IPS-18a (cell line): Measurements from ENCODE around the gene SETDB1.
A peak's percentile ranks its signal among the peaks of the same experiment; 100 is the strongest.
"Not testable (repeated sequence)": the region's sequence is repeated elsewhere in the genome, so short reads cannot be mapped to it uniquely, and the experiment has no call there.

Source experiments
- H3K27ac ChIP-seq: one replicate; pipeline ENCODE4 v1.5.1; 2013; ENCODE audit warnings: low read length
- H3K27me3 ChIP-seq: one replicate; pipeline ENCODE4 v1.6.1; 2013; ENCODE audit warnings: mild to moderate bottlenecking, low read length; ENCODE audit not compliant: control insufficient read depth, insufficient read depth
- H3K36me3 ChIP-seq: one replicate; pipeline ENCODE4 v1.6.1; 2013; ENCODE audit warnings: low read depth, low read length; ENCODE audit not compliant: control insufficient read depth
- H3K4me1 ChIP-seq: one replicate; pipeline ENCODE4 v1.6.1; 2013; ENCODE audit warnings: low read depth, low read length; ENCODE audit not compliant: control insufficient read depth
- H3K4me3 ChIP-seq: one replicate; pipeline ENCODE4 v1.5.1; 2013; ENCODE audit warnings: low read length
- H3K9ac ChIP-seq: one replicate; pipeline ENCODE4 v1.6.1; 2013; ENCODE audit warnings: mild to moderate bottlenecking, low read length, moderate library complexity
- H3K9me3 ChIP-seq: one replicate; pipeline ENCODE4 v1.6.1; 2013; ENCODE audit warnings: low read depth, low read length; ENCODE audit not compliant: control insufficient read depth

SETDB1 gene

DNA sequence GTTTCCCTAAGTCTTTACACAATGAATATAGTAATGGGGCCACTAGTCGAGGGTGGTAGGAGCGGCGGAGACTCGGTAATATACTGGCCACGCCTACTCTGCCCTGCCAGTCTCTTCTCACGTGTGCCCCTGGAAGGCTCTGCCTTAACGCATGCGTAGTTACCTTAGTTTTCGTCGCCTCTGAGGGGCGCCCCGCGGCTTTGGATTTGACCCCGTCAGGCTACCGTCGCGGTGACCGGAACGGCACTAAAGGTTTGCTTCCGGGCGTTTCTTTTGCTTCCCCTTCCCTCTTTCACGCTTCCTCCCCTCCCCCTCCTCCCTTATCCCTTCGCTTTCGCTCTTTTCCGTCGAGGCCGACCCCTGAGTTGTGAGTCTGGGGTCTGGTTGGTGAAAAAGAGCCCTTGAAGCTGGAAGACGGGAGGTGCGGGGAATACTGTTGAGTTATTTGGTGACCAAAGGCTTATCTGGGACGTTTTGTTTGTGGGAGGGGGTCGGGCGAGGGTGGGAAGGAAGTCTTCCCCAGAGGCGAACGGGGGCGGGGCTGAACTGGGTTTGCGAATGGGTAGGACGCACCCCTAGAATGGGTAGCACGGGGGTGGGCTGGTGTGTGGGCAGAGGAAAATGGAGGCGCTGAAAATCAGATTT lies at the start of gene SETDB1:
TSS of gene SETDB1 (plus strand) at position 267 of the 645 bp plus-strand sequence. CDS start 1,352 bp downstream, outside the sequence.
- H3K36me3 ChIP-seq = peaks cover 28% of the 10 kb centered on the region
- peak within 1 kb of the TSS; percentile 94 for H3K4me3 ChIP-seq
- H3K9me3 ChIP-seq = no peaks in the 10 kb centered on the region
- H3K9ac ChIP-seq = peak within 1 kb of the TSS; percentile 97
- H3K27ac ChIP-seq = peak within 1 kb of the TSS; percentile 88
- peaks cover 16% of the 10 kb centered on the region for H3K4me1 ChIP-seq
- no peaks in the 10 kb centered on the region for H3K27me3 ChIP-seq

DNA sequence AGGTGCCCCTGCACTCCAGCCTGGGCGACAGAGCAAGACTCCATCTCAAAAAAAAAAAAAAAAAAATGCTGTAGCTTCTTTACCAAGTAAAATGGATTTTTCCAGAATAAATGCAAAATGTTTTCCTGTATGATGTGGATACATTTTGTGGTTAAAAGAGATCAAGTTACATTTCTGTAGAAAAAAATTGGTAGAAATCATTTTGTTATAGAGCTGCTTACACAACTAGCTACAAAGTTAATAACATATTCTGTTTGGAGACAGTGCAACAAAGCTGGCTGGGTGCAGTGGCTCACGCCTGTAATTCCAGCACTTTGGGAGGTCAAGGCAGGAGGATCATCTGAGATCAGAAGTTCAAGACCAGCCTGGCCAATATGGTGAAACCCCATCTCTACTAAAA lies 47.2 kb upstream of the SETDB1 start:
- H3K27me3 ChIP-seq, H3K36me3 ChIP-seq, H3K9me3 ChIP-seq, H3K27ac ChIP-seq, H3K4me3 ChIP-seq, H3K9ac ChIP-seq: not testable (repeated sequence)
- peaks cover 10% of the 10 kb centered on the region for H3K4me1 ChIP-seq

DNA sequence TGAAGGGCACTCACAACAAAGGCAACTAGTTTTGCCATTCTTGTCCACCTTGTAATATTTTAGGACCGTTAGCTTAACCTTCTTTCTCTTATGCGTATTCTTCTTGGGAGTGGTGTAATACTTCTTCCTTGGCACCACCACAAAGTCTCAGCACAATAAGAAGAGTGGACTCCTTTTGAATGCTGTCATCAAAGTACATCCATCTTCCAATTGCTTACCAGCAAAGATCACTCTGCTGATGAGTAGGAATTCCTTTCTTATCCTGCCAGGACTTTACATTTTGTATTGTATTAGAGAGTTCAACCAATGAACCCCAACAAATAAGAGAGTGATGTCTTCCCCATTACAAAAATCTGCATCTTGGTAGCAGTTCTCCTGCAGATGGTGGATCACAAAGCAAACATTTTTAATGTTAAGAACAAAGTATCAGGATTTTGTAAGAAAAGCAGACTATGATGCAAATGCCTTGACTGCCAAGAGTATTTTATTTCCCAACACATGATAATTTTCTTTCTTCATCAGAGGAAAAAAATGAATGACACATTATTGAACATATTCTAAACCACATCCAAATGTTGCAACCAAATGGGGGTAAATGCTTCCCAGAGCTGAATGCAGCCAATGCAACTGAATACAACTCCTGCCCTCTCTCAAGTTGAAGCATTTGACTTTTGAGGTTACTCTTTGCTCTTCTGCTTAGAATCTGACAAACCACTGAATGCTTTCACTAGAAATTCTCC lies 44.7 kb upstream of the SETDB1 start:
- no peak overlapping the region for H3K9ac ChIP-seq
- no peaks in the 10 kb centered on the region for H3K9me3 ChIP-seq
- no peaks in the 10 kb centered on the region for H3K4me1 ChIP-seq
- no peak overlapping the region for H3K4me3 ChIP-seq
- H3K36me3 ChIP-seq = no peaks in the 10 kb centered on the region
- no peak overlapping the region for H3K27ac ChIP-seq
- H3K27me3 ChIP-seq = no peaks in the 10 kb centered on the region

DNA sequence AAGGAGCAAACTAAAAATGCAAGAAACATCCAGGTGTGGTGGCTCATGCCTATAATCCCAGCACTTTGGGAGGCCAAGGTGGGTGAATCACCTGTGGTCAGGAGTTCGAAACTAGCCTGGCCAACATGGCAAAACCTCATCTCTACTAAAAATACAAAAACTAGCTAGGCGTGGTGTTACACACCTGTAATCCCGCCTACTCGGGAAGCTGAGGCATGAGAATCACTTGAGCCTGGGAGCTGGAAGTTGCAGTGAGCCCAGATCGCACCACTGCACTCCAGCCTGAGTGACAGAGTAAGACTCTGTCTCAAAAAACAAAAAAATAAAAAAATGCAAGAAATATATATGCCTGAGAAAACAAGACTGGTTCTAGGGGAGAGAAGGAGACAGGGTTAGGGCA lies 43.0 kb upstream of the SETDB1 start:
- not testable (repeated sequence) for H3K9me3 ChIP-seq, H3K36me3 ChIP-seq, H3K4me3 ChIP-seq, H3K9ac ChIP-seq, H3K27ac ChIP-seq, H3K27me3 ChIP-seq, H3K4me1 ChIP-seq

DNA sequence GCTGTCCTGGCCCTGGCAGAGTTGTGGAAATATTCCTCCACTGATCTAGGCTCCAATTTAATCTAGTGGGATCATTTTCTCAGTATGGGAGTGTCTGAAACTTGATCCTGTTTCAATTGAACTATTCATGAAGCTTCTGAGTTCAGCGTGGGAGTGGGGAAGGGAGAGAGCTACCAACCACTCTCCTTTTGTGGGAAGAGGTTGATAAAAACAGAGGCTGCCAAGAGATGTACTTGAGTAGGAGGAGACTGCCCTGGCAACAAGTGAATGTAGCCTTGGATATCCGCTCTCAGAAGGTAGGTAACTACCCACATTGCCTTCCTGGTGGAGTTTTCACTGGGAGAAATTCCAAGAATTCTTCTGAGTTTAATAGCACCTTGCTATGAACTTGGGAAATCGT lies 39.1 kb upstream of the SETDB1 start, which contains the start of gene CTXND2:
TSS of gene CTXND2 (plus strand) at position 119 of the 400 bp plus-strand sequence. CDS start 25,179 bp downstream, outside the sequence.
- H3K4me1 ChIP-seq = no peaks in the 10 kb centered on the region
- H3K9me3 ChIP-seq = no peaks in the 10 kb centered on the region
- no peak within 1 kb of the TSS for H3K27ac ChIP-seq
- no peak within 1 kb of the TSS for H3K9ac ChIP-seq
- no peaks in the 10 kb centered on the region for H3K27me3 ChIP-seq
- H3K36me3 ChIP-seq = no peaks in the 10 kb centered on the region
- no peak within 1 kb of the TSS for H3K4me3 ChIP-seq

DNA sequence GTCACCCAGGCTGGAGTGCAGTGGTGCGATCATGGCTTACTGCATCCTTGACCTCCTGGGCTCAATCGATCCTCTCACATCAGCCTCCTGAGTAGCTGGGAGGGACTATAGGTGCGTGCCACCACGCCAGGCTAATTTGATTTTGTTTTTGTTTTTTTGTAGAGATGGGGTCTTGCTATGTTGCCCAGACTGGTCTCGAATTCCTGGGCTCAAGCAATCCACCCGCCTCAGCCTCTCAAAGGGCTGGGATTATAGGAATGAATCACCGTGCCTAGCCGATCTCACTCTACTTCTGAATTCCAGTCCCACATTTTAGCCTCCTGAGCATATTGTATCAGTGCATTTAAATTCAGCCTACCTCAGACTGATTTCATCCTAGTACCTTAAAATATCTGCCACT lies 37.4 kb upstream of the SETDB1 start:
- no peaks in the 10 kb centered on the region for H3K4me1 ChIP-seq
- H3K4me3 ChIP-seq = no peak overlapping the region
- H3K27ac ChIP-seq = no peak overlapping the region

DNA sequence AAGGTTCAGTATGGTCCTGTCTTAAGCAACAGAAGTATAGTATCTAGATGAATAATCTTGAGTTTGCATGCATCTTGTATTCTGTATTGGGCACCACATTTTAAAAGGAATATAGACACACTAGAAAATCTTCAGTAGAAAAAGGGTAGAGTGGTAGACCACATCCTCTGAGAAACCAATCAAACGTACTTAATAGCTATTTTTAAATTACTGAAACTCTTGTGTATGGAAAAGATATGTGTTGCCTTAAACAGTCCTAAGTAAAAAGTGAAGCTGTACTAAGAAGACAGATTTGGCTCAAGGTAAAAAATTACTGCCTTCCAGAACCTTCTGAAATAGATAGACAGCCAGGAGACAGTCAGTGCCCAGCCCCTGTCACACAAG lies 36.1 kb upstream of the SETDB1 start:
- no peak overlapping the region for H3K9ac ChIP-seq
- H3K36me3 ChIP-seq = no peaks in the 10 kb centered on the region
- no peaks in the 10 kb centered on the region for H3K9me3 ChIP-seq
- H3K27ac ChIP-seq = no peak overlapping the region
- H3K27me3 ChIP-seq = no peaks in the 10 kb centered on the region
- H3K4me3 ChIP-seq = no peak overlapping the region
- no peaks in the 10 kb centered on the region for H3K4me1 ChIP-seq

More for the DNA sequence above, 37.4 kb upstream of the SETDB1 start:
- H3K9ac ChIP-seq = no peak overlapping the region
- no peaks in the 10 kb centered on the region for H3K36me3 ChIP-seq
- no peaks in the 10 kb centered on the region for H3K27me3 ChIP-seq
- H3K9me3 ChIP-seq = no peaks in the 10 kb centered on the region

DNA sequence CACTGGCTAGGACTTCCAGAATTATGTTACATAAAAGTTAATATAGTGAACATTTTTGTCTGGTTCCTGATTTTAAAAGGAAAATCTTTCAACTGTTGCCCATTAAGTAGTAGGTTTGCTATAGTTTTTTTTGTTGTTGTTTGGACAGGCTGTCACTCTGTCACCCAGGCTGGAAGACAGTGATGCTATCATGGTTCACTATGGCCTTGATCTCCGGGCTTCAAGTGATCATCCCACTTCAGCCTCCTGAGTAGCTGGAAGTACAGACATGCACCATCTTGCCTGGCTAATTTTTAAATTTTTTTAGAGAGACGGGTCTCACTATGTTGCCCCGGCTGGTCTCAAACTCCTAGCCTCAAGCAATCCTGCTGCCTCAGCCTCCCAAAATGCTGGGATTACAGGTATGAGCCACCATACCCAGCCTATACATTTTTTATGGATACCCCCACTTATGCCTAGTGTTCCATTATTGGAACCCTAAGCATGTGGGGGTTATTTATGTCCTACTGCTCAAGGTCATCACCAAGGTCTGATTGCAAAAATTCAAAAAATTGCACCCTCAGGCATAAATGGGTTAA lies 32.7 kb upstream of the SETDB1 start:
- H3K9ac ChIP-seq = no peak overlapping the region
- no peak overlapping the region for H3K4me3 ChIP-seq
- H3K27me3 ChIP-seq = no peaks in the 10 kb centered on the region
- no peaks in the 10 kb centered on the region for H3K9me3 ChIP-seq
- no peak overlapping the region for H3K27ac ChIP-seq
- no peaks in the 10 kb centered on the region for H3K4me1 ChIP-seq
- no peaks in the 10 kb centered on the region for H3K36me3 ChIP-seq

DNA sequence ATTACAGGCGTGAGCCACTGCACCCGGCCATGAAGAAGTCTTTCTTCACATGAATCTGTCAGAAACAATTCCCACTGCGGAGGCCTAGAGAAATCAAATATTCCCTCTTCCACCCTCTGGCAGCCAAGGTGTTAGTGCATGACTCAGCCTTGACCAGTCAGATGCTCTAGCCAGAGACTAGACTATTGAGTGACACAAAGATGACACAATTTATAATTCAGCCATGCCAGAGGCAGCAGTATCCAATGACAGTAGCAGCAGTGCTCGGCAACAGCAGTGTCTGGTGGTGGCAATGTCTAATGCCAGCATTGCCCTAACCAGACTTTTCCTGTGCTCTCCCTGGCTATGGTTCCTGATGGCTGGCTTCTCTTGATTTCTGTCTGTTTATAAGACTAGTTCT lies 30.5 kb upstream of the SETDB1 start:
- H3K9ac ChIP-seq = no peak overlapping the region
- H3K27me3 ChIP-seq = no peaks in the 10 kb centered on the region
- H3K27ac ChIP-seq = no peak overlapping the region
- no peaks in the 10 kb centered on the region for H3K9me3 ChIP-seq
- no peak overlapping the region for H3K4me3 ChIP-seq
- H3K36me3 ChIP-seq = no peaks in the 10 kb centered on the region
- H3K4me1 ChIP-seq = no peaks in the 10 kb centered on the region

DNA sequence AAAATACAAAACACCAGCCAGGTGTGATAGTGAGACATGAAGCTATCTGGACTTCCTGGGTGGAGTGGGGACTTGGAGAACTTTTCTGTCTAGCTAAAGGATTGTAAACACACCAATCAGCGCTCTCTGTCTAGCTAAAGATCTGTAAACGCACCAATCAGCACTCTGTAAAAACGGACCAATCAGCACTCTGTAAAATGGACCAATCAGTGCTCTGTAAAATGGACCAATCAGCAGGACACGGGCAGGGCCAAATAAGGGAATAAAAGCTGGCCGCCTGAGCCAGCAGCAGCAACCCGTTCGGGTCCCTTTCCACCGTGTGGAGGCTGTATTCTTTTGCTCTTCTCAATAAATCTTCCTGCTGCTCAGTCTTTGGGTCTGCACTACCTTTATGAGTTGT lies 26.4 kb upstream of the SETDB1 start:
- H3K9ac ChIP-seq, H3K27me3 ChIP-seq, H3K36me3 ChIP-seq, H3K27ac ChIP-seq, H3K4me1 ChIP-seq, H3K9me3 ChIP-seq, H3K4me3 ChIP-seq: not testable (repeated sequence)

DNA sequence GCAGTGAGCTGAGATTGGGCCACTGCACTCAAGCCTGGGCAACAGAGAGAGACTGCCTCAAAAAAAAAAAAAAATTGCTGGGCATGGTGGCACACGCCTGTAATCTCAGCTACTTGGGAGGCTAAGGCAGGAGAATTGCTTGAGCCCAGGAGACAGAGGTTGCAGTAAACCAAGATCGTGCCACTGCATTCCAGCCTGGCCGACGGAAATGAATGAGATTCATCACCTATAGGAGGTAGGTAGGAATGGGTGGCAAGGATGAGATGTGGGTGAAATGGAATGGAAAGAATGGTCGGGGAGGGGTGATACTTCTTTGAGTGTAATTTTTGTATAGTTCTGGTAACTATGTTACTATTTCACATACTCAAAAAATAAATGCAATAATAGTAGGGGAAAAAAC lies 23.8 kb upstream of the SETDB1 start:
- Histone ChIP-seq H3K4me3 (no peak overlapping the region), H3K9ac (no peak overlapping the region), H3K36me3 (no peaks in the 10 kb centered on the region), H3K27me3 (no peaks in the 10 kb centered on the region), H3K4me1 (no peaks in the 10 kb centered on the region), H3K27ac (no peak overlapping the region), H3K9me3 (no peaks in the 10 kb centered on the region)

DNA sequence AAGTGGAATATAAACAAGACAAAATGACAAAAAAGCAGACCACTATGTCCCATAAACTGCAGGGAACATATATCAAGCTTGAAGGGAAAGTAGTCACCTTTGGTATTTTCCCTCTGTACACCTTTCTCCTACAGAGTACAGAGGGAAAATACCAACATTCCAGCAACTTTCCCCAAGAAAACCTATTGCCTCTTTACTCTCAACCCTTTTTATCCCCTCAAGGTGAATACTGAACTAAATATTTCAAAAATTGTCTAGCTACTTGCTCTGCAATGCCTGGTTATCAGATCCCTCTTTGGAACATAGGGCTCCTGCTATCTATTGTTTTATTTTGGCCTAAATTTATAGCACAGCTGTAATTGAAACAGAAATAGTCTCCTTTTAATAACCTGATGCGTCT lies 23.4 kb upstream of the SETDB1 start:
- Histone ChIP-seq H3K9me3 (no peaks in the 10 kb centered on the region), H3K9ac (no peak overlapping the region), H3K36me3 (no peaks in the 10 kb centered on the region), H3K4me3 (no peak overlapping the region), H3K4me1 (no peaks in the 10 kb centered on the region), H3K27me3 (no peaks in the 10 kb centered on the region), H3K27ac (no peak overlapping the region)
